AG04449 (cell line): ENCODE results near the gene OXNAD1.

Experiments used
- CTCF ChIA-PET: fragments of 350-600 bp; formaldehyde crosslinking; extraction: SDS; loops from one replicate; lab custom pipeline; 2021; ENCODE audit warnings: antibody characterized with exemption; lab: Yijun Ruan, JAX
- POLR2A ChIA-PET: fragments of 400-600, 350-600 bp; formaldehyde crosslinking; extraction: SDS; loops from one replicate; lab custom pipeline; 2020; ENCODE audit warnings: antibody characterized with exemption, inconsistent platforms; lab: Yijun Ruan, JAX
- DNase-seq: peaks from one replicate; pipeline ENCODE4 v3.0.0-alpha.2; 2010; ENCODE audit warnings: low read depth, low spot score
- H3K4me3 ChIP-seq: 2 replicates; pipeline ENCODE4 v1.5.1; 2011; ENCODE audit warnings: low read depth, mild to moderate bottlenecking, control low read depth, low read length
- CTCF ChIP-seq: IDR thresholded peaks from one replicate; pipeline ENCODE4 v1.5.1; 2011; ENCODE audit warnings: mild to moderate bottlenecking, moderate library complexity, low read length, control low read depth, inconsistent platforms; ENCODE audit not compliant: insufficient read depth; ENCODE audit errors: missing control alignments

OXNAD1 gene

GRCh38 chr3:16337856-16338540 lies 73.0 kb downstream of the OXNAD1 start:
- TF ChIP-seq CTCF: no peak
- CTCF ChIA-PET: interaction anchor here (0.7 to 1.6 kb wide), 3 partner anchors 14 to 178 kb away, joined by 3 to 6 read pairs (median 4); no protein-coding TSS in a partner anchor
- POLR2A ChIA-PET: no interaction called here
- DNase-seq: no peak
- no peak overlapping the region for H3K4me3 ChIP-seq

GRCh38 chr3:16338999-16339398 lies 74.0 kb downstream of the OXNAD1 start:
- CTCF ChIA-PET: interaction anchor here (0.7 to 1.6 kb wide), 3 partner anchors 15 to 177 kb away, joined by 3 to 6 read pairs (median 4); no protein-coding TSS in a partner anchor
- POLR2A ChIA-PET: no interaction called here
- TF ChIP-seq CTCF: no peak
- no peak overlapping the region for H3K4me3 ChIP-seq
- DNase-seq: peak; percentile 94

- CTCF ChIA-PET: no interaction called here
- H3K4me3 ChIP-seq: no peak overlapping the region
- POLR2A ChIA-PET: no interaction called here
- DNase-seq: no peak
- no peak for TF ChIP-seq CTCF
Observed at GRCh38 chr3:16343101-16343500, 78.1 kb downstream of the OXNAD1 start.

GRCh38 chr3:16346413-16347081 lies 81.5 kb downstream of the OXNAD1 start:
- POLR2A ChIA-PET: no interaction called here
- no peak for TF ChIP-seq CTCF
- CTCF ChIA-PET: interaction anchor here (1.4 kb wide), 1 partner anchor 12 kb away, joined by 4 read pairs; no protein-coding TSS in a partner anchor
- DNase-seq: no peak
- no peak overlapping the region for H3K4me3 ChIP-seq

- no peak for DNase-seq
- POLR2A ChIA-PET: no interaction called here
- CTCF ChIA-PET: interaction anchor here (1.4 kb wide), 1 partner anchor 13 kb away, joined by 4 read pairs; no protein-coding TSS in a partner anchor
- TF ChIP-seq CTCF: no peak
- no peak overlapping the region for H3K4me3 ChIP-seq
Observed at GRCh38 chr3:16347548-16347947, 82.5 kb downstream of the OXNAD1 start.
